NCI-H446 treated with DMSO at 0.1 percent for 48 hours (cell line): ENCODE results near the gene COPZ2.
"Not testable (repeated sequence)": the region's sequence is repeated elsewhere in the genome, so short reads cannot be mapped to it uniquely, and the experiment has no call there.

Experiments
- DNase-seq: peaks from one replicate; lab custom pipeline; 2025; lab: John Stamatoyannopoulos, UW

The COPZ2 gene, protein sequence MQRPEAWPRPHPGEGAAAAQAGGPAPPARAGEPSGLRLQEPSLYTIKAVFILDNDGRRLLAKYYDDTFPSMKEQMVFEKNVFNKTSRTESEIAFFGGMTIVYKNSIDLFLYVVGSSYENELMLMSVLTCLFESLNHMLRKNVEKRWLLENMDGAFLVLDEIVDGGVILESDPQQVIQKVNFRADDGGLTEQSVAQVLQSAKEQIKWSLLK

DNA sequence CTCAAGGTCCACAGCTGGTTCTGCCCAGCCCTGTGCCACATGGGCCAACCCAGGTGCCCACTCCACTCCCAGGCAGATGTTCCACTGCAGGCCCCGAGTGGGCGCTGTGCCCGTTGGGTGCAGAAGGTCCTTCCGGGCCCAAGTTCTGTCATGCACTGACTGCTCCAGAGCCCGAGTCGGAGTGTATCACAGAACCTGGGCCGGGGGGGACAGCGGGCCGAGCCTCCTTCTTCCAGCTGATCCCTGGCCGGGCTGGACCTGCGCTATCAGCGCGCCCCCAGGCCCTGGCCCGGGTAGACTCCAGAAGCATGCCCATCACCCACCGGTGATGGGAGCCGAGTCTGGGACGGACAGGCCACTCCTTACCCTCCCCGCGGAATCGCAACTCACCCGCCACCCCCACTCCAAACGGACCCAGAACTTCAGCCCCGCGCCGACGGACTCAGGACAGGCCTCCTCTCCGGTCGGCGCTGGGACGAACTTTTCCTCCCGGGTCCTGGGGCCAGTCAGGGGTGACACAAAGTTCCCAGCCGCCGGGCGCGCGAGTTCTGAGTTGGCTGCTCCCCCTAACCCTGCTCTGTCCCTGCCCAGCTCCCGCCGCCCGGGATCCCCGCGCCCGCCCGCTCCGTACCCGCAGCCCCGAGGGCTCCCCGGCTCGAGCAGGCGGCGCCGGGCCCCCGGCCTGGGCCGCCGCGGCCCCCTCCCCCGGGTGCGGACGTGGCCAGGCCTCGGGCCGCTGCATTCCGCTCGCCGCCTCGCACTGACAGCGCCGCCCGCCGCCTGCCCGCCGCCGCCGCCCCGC, at the start of gene COPZ2:
Gene COPZ2 (minus strand): TSS at position 762 of the 802 bp plus-strand sequence. CDS start 20 bp downstream, at position 742.
- DNase-seq = no peak

DNA sequence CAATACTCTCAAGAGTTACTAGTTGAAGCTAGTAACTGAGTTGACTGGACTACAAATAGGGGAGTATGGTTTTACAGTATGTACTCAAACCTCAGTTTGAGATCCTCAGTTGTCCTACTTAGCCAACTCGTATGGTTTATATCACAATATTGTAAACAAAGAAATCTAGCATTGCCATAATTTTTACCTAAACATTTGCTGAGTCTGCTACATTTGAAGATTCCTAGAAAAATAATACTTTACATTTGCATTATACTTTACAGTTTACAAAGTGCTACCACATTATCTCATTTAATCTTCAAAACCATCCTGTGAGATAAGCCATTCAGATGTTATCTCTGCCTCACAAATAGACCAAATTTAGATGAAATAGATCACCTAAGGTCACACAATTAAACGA, 47.3 kb upstream of the COPZ2 start:
- no peak for DNase-seq

DNA sequence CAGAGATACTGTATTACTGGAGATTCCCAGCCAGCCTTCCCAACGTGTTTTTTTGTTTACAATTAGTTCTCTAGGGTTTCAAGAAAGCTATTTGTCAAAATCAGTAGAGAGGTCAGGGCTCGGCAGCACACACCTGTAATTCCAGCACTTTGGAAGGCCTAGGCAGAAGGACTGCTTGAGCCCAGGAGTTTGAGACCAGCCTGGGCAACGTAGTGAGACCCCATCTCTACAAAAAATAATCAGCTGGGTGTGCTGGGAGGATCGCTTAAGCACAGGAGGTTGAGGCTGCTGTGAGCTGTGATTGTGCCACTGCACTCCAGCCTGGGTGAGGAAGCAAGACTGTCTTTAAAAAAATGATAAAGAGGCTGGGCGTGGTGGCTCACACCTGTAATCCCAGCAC, 44.3 kb upstream of the COPZ2 start:
- DNase-seq = no peak

DNA sequence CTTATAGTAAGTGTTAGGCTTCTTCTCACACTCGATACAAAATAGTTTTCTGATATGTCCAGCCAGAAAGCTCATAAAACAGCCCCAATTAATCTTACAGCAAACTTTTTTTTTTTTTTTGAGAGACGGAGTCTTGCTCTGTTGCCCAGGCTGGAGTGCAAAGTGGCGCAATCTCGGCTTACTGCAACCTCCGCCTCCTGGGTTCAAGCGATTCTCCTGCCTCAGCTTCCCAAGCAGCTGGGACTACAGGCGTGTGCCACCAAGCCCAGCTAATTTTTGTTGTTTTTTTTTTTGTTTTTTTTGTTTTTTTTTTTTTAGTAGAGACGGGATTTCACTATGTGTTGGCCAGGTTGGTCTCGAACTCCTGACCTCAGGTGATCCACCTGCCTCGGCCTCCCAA, 39.6 kb upstream of the COPZ2 start:
- DNase-seq = not testable (repeated sequence)

DNA sequence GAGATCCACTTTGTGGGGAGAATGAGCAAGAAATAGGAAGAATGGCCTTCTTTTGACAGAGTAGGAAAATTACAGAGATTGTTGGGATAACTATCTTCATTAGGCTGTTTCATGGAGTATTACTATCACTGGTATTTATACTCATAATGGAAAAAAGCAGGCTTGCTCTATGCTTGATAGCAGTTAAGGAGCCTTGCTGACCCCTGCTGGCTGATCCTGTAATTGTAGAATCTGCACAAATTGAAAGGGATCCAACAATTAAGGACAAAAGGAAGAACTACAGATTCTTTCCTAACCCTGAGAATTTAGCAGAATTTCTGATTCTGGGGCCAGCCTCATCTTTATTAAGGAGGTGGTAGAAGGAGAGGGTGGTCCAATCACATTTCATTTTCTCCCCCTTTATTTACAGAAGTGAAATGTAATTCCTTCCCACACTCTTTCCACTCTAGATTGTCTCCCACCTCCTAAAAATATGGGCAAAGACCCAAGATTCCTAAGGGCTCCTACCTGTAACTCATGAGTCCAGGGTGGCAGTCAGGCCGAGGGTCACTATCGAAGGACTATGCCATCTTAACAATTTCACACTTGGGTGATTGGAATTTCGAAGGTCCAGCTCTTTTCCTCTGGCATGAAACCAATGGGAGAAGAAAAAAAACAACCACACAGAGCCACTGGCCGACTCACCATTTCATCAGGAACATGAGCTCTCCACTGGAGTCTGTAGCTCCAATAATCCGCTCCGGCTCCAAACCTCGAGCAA, 36.9 kb upstream of the COPZ2 start:
- DNase-seq = peak; percentile 20

DNA sequence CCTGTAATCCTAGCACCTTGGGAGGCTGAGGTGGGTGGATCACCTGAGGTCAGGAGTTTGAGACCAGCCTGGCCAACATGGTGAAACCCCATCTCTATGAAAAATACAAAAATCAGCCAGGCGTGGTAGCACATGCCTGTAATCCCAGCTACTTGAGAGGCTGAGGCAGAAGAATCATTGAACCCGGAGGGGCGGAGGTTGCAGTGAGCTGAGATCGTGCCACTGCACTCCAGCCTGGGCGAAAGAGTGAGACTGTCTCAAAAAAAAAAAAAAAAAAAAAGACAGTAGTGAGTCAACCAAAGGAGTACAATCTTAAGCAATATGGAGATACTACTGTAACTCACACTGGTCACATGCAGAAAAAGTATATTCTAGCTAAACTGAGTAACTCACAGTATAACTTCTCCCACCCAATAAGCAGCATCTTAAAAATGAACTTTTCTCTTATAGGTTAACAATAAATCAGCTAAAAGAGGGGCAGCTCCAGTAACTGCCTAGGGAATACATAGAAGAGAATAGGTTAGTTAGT, 36.0 kb upstream of the COPZ2 start:
- DNase-seq = not testable (repeated sequence)

DNA sequence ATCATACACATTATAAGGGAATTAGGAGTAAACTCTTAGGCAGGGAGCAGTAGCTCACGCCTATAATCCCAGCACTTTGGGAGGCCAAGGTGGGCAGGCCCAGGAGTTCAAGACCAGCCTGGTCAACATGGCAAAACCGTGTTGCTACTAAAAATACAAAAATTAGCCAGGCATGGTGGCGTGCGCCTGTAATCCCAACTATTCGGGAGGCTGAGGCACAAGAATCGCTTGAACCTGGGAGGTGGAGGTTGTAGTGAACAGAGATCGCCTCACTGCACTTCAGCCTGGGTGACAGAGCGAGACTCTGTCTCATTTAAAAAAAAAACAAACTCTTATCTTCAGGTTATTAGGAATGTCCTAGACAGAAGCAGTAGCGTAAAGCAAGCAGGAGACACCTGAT, 35.2 kb upstream of the COPZ2 start:
- DNase-seq = not testable (repeated sequence)

DNA sequence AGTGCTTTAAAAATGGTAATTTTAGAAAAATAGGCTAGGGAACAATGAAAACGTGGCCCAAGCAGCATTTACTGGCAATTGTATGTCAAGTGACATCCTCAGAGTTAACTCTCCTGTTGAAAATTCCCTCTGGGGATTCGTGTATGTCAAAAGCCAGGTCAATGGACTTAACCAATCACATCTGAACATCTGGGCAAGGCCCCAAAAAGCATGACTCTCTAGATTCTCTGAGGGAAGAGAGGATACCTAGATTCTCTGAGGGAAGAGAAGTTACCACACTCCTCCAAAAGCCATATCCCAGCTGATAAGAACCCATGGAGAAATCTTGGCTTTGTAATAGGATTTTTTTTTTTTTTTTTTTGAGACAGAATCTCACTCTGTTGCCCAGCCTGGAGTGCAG, 34.1 kb upstream of the COPZ2 start:
- no peak for DNase-seq

DNA sequence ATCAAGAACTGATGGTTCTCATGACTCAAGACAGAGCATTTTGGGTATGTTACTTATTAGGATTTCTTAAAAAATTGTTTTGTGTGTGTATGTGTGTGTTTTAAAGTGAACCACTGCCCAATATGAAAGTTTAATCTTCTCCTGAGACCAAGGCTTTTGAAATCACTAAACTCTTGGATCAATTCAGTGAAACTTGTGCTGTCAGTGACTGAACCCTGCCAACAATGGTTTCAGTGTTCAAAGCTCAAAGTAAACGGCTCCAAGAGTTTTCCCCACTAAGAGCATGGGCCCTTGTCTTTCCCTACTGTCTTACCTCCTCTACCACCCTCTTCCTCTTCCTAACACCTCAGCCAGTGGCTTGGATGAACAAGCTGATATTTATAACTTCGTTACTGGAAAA, 32.6 kb upstream of the COPZ2 start:
- no peak for DNase-seq

DNA sequence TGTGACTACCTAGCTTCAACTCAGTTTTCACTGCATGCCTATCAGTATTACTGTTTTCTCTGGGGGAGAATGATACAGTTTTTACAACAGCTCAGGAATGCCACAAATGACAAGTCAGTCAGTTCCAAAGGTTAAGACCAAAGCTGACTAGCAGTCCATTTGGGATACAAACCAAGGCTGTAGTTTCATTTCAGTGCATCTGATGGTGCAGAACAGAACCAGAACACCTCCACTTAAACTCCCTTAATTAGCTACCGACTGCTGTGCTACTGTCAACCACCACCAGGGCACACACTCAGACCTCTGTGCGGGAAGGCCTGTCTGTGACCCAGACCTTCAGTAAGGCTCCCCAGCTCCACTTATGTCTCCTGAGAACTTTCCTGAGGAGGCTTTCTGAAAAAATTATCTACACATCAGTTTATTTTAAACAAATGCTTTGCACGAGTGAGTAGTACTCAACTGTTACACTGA, 30.9 kb upstream of the COPZ2 start:
- DNase-seq = no peak

DNA sequence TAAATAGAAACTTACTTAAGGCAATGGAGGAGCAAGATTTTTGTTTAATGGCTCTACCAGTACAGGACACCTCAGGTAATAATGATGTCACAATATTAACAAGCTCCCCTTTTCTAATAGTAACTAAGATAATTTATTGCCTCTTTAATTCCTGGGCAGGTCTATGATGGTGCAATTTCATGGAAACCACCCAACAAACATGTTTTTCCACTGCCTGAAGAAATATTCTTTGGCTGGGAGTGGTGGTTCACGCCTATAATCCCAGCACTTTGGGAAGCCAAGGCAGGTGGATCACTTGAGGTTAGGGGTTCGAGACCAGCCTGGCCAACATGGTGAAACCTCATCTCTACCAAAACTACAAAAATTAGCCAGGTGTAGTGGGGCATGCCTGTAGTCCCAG, 30.2 kb upstream of the COPZ2 start:
- DNase-seq = not testable (repeated sequence)

DNA sequence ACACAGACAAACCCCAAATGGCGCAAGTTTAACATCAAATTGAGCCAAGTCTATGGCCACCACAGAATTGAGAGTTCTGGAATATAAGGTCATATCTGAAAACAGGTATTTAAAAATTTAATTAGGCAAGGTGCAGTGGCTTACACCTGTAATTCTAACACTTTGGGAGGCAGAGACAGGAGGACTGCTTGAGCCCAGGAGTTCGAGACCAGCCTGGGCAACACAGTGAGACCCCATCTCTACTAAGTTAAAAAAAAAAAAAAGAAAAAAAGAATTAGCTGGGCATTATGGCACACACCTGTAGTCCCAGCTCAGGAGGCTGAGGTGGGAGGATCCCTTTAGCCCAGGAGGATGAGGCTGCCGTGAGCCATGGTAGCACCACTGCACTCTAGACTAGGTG, 29.6 kb upstream of the COPZ2 start:
- DNase-seq = no peak

DNA sequence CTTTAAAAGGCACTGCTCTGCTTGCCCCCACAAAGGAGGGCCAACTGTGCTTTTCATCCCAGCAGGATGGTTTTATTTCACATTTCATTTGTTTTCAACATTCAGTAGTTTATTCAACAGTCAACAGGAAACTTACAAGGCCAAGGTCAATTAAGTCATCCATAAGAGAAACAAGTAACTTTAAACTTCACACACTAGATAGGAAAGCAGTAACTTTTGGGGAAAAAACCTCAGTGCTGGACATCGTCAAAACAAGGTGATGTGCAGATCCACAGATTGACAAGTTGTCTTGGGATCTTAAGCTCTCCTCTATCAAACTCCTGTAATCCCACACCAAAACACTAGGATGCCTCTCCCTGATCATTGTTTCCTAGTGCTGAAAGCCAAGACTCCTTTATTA, 29.1 kb upstream of the COPZ2 start:
- DNase-seq = no peak

DNA sequence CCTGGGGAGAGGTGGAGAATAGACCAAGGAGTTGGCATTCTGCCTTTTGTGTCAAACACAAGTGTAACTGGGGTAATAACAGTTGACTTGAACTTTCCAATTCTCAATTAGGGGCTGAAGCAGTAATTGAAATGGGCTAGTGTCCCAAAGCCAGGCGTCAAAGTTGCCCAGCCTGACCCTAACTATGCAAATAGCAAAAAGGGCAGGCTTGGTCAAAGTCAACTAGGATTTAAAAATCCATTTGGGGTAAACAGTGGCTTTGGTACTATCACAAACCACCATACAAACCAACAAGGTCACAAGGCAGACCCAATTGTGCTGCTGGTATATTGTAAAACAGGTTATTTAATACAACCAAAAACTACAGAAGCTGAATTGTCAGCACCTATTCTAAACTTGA, 28.6 kb upstream of the COPZ2 start:
- no peak for DNase-seq

DNA sequence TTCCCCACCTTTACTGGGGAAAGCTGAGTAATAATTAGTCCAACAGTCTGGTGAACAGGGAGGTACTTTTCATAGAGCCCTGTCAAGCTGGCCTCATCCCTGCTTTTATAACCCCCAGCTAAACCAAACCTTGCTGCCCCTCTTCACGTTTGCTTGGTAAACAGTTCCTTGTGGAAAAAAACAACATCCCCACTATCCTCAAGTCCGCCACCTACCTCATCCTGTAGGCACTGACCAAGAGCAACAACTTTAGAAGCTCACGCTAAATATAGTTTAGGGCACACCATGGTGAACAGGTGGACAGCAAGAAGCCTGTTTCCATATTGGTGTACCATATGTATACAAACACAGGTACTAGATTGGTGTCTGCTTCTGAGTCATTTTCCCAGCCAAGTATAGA, 27.0 kb upstream of the COPZ2 start:
- no peak for DNase-seq

DNA sequence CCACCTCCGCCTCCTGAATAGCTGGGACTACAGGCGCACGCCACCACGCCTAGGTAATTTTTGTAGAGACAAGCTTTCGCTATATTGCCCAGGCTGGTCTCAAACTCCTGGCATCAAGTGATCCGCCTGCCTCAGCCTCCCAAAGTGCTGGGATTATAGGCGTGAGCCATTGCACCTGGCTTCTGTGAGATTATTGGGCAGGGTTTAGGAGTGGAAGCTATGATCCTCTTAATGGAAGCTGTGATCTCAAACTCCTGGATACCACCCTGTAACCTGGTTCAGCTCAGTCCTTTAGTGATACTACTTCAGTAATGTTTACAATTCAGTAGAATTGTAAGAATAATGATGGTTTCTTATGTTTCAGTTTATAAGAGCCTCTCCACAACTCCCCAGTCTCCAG, 24.7 kb upstream of the COPZ2 start:
- no peak for DNase-seq

DNA sequence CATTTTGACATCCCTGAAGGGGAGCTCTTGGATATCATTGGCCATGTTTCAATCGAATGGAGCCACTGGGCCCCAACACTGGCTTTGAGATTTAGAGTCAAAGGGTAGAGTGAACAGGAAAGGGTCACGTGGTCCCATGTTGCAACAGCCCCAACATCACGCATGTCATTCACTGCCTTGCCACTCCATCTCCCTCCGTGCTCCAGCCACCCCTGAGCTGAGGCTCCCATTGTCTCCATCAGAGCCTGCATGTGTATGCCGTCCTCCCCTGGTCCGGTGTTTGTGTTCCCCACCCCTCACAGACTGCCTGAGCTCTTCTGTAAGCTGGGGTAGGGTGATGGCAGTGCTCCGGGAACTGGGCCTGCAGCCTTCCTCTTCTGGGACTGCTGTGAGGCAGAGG, 22.7 kb upstream of the COPZ2 start:
- DNase-seq = no peak

DNA sequence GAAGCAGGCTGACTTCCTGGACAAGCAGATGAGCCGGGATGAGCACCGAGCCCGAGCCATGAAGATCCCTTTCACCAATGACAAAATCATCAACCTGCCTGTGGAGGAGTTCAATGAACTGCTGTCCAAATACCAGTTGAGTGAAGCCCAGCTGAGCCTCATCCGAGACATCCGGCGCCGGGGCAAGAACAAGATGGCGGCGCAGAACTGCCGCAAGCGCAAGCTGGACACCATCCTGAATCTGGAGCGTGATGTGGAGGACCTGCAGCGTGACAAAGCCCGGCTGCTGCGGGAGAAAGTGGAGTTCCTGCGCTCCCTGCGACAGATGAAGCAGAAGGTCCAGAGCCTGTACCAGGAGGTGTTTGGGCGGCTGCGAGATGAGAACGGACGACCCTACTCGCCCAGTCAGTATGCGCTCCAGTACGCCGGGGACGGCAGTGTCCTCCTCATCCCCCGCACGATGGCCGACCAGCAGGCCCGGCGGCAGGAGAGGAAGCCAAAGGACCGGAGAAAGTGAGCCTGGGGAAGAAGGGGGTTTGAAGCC, 21.6 kb upstream of the COPZ2 start:
- no peak for DNase-seq

DNA sequence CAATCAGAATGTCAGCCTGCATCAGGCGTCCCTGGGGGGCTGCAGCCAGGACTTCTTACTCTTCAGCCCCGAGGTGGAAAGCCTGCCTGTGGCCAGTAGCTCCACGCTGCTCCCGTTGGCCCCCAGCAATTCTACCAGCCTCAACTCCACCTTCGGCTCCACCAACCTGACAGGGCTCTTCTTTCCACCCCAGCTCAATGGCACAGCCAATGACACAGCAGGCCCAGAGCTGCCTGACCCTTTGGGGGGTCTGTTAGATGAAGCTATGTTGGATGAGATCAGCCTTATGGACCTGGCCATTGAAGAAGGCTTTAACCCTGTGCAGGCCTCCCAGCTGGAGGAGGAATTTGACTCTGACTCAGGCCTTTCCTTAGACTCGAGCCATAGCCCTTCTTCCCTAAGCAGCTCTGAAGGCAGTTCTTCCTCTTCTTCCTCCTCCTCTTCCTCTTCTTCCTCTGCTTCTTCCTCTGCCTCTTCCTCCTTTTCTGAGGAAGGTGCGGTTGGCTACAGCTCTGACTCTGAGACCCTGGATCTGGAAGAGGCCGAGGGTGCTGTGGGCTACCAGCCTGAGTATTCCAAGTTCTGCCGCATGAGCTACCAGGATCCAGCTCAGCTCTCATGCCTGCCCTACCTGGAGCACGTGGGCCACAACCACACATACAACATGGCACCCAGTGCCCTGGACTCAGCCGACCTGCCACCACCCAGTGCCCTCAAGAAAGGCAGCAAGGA, 21.0 kb upstream of the COPZ2 start:
- no peak for DNase-seq

DNA sequence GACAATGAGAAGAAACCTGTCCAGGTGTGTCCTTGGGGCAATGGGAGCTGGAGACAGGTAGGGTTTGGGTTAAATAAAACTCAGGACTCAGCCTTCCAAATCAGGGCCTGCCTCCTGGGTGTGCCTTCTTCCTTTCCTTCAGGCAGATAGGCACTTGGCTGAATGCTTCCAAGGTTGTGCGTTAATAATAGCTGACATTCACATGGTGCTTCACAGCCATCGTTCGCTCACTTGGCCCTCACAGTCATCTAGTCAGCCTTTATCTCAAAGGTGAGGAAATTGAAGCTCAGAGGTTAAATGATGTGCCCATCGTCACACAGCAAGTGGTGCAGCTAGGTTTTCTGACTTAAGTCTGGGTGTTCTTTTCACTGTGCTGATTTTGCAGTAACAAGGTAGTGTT, 20.0 kb upstream of the COPZ2 start:
- no peak for DNase-seq

DNA sequence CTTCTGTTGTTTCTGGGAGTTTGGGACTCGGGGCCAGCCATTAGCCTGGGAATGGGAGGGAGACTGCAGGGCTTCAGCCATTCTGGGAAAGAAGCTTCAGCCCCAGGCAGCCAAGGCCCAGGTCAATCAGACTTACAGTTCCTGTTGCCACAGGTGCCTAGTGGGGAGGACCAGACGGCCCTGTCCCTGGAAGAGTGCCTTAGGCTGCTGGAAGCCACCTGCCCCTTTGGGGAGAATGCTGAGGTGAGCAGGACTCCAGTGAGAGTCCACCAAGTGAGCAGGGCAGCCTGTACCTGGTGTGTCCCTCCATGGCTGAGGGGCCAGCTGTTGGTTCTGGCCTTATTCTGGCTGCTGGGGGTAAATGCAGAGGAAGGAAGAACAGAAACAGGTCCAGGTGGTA, 19.3 kb upstream of the COPZ2 start:
- no peak for DNase-seq
